ENCODE measurements around the gene RFLNA. TPM values are rescaled to one million over a fixed set of nuclear protein-coding genes. Genes with fewer than 3 reads are reported as not detected.

Gene RFLNA
- total RNA-seq, 6 donors from 2014 or later, result 0.30 to 0.67 (median 0.66) TPM; not detected in 3

DNA sequence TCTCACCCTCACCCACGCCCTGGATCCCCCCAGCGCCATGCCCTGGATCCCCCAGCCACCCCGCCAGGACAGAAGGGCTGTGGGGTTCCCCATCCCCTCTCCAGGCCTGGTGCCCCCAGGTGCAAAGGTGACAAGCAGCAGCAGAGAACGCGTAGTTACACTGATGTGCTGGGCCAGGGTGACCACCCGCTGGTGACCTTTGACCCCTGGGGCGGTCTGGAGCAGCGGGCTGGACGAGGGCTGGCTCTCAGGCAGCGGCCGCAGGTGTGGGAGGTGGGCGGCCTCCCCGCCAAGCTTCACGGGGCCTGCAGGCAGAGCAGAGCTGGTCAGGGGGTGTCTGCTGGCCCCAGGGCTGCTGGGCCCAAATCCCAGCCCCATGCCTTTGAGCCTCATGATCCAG, 40.1 kb downstream of the RFLNA start:
- 93% methylated on average over 14 of the region's 14 CpGs; no CpG with 5 or more reads in 1 of the 2 donors for WGBS, 2 donors
- DNase-seq (peak in 1 of 2 donors; percentile 66), ATAC-seq (ENCODE audit: low FRiP score in 2 of 2) (no peak)
- Histone ChIP-seq H3K27ac (no peak overlapping the region), H3K4me3 (no peak overlapping the region), H3K27me3 (no peaks in the 10 kb centered on the region), H3K36me3 (peaks cover 58 to 92% (median 83%) of the 10 kb centered on the region in 4 donors), H3K4me1 (no peaks in the 10 kb centered on the region), H3K9me3 (no peaks in the 10 kb centered on the region)
- TF ChIP-seq POLR2A (IDR thresholded peaks at IDR 0.05) (no peak), EP300 (IDR thresholded peaks at IDR 0.05) (no peak), POLR2AphosphoS5 (IDR thresholded peaks at IDR 0.05) (no peak)
- TF ChIP-seq, protein P1, sequence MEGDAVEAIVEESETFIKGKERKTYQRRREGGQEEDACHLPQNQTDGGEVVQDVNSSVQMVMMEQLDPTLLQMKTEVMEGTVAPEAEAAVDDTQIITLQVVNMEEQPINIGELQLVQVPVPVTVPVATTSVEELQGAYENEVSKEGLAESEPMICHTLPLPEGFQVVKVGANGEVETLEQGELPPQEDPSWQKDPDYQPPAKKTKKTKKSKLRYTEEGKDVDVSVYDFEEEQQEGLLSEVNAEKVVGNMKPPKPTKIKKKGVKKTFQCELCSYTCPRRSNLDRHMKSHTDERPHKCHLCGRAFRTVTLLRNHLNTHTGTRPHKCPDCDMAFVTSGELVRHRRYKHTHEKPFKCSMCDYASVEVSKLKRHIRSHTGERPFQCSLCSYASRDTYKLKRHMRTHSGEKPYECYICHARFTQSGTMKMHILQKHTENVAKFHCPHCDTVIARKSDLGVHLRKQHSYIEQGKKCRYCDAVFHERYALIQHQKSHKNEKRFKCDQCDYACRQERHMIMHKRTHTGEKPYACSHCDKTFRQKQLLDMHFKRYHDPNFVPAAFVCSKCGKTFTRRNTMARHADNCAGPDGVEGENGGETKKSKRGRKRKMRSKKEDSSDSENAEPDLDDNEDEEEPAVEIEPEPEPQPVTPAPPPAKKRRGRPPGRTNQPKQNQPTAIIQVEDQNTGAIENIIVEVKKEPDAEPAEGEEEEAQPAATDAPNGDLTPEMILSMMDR (IDR thresholded peaks at IDR 0.05), result no peak

GRCh38 chr12:124335426-124336183, 40.7 kb downstream of the RFLNA start:
- Histone ChIP-seq H3K4me1 (no peaks in the 10 kb centered on the region), H3K36me3 (peaks cover 63 to 92% (median 83%) of the 10 kb centered on the region in 4 donors), H3K9me3 (no peaks in the 10 kb centered on the region), H3K27me3 (no peaks in the 10 kb centered on the region), H3K27ac (no peak overlapping the region), H3K4me3 (no peak overlapping the region)
- ATAC-seq (ENCODE audit: low FRiP score in 2 of 2) (peak in 1 of 2 donors; percentile 1), DNase-seq (peak in 1 of 2 donors; percentile 69)
- WGBS, 2 donors, result 94 to 95% methylated on average over 13 to 19 of the region's 21 CpGs
- TF ChIP-seq, protein P1 (IDR thresholded peaks at IDR 0.05), result no peak
- TF ChIP-seq POLR2AphosphoS5 (IDR thresholded peaks at IDR 0.05) (no peak), EP300 (IDR thresholded peaks at IDR 0.05) (no peak), POLR2A (IDR thresholded peaks at IDR 0.05) (no peak)

GRCh38 chr12:124336184-124336437, 41.2 kb downstream of the RFLNA start:
- H3K36me3 ChIP-seq, result peaks cover 62 to 92% (median 83%) of the 10 kb centered on the region in 4 donors
- H3K27me3 ChIP-seq, result no peaks in the 10 kb centered on the region
- WGBS, 2 donors, result 97% methylated on average over 10 to 12 of the region's 12 CpGs
- H3K27ac ChIP-seq, result no peak overlapping the region
- DNase-seq, result no peak
- no peaks in the 10 kb centered on the region for H3K4me1 ChIP-seq
- H3K4me3 ChIP-seq, result no peak overlapping the region
- ATAC-seq (ENCODE audit: low FRiP score in 2 of 2), result no peak
- no peaks in the 10 kb centered on the region for H3K9me3 ChIP-seq
- TF ChIP-seq, protein P1 (IDR thresholded peaks at IDR 0.05), result no peak
- TF ChIP-seq POLR2AphosphoS5 (IDR thresholded peaks at IDR 0.05) (no peak), POLR2A (IDR thresholded peaks at IDR 0.05) (no peak), EP300 (IDR thresholded peaks at IDR 0.05) (no peak)

DNA sequence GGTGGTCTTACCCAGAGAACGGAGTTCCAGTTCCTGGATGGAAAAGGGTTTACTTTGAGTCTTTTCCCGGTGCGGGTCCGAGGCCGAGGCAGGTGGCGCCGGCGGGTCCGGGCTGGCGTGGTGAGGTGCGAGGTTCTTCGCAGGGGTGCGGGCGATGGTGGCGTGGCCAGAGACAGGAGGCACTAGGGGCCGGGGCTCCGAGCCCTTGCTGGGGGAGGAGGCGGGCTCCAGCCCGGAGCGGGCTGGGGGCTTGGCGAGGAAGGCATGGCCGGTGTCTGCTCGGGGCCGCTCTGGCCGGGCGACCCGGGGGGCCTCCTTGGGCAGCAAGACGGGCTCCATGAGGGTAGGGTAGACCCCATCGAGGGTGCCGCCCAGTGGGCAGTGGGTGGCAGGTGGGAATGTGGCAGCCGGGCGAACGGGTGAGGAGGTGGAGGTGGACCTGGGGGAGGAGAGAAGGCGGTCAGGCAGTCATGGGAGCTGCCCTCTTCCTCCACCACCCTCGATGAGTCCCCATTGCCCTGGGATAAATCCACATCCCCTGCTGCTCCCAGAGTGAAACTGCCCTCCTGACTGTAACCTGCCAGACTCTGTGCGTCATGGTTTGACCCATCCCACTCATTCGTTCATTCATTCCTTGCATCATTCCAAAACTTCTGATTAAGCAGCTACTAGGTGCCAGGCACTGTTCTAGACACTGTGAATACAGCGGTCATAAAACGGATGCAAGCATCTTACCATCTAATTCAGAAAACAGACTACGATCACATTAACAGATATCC, 42.0 kb downstream of the RFLNA start:
- Histone ChIP-seq H3K9me3 (no peaks in the 10 kb centered on the region), H3K27me3 (no peaks in the 10 kb centered on the region), H3K4me1 (no peaks in the 10 kb centered on the region), H3K4me3 (no peak overlapping the region), H3K36me3 (peaks cover 63 to 92% (median 83%) of the 10 kb centered on the region in 4 donors), H3K27ac (no peak overlapping the region)
- TF ChIP-seq EP300 (IDR thresholded peaks at IDR 0.05) (no peak), POLR2A (IDR thresholded peaks at IDR 0.05) (no peak), POLR2AphosphoS5 (IDR thresholded peaks at IDR 0.05) (no peak)
- TF ChIP-seq, protein P1 (IDR thresholded peaks at IDR 0.05), result no peak
- 95% methylated on average over 37 to 38 of the region's 40 CpGs for WGBS, 2 donors
- DNase-seq (peak in 1 of 2 donors; percentile 82), ATAC-seq (ENCODE audit: low FRiP score in 2 of 2) (no peak)
